ENCODE measurements around the gene GLIPR1L2. TPM values are rescaled to one million over a fixed set of nuclear protein-coding genes. Genes with fewer than 3 reads are reported as not detected.
A peak's percentile ranks its signal among the peaks of the same experiment; 100 is the strongest.
"Not testable (repeated sequence)": the region's sequence is repeated elsewhere in the genome, so short reads cannot be mapped to it uniquely, and the experiment has no call there.

Gene GLIPR1L2
- 0.29 and 0.64 TPM in 2 replicates for total RNA-seq
- long read RNA-seq, partial matches to known transcripts = 0 of 1 reads
- long read RNA-seq, other reads (novel, unspliced or antisense) = 0 of 1 reads

GRCh38 chr12:75390899-75391538 is at the start of gene GLIPR1L2:
TSS of gene GLIPR1L2 (plus strand) at chr12:75391089. CDS start at chr12:75391117, 28 bp downstream.
- peak; percentile 96 for DNase-seq (ENCODE audit: low spot score, unreplicated experiment)
- Mint-ChIP-seq H3K4me3 (ENCODE audit: low read depth) (peak within 1 kb of the TSS; percentile 87), H3K4me1 (ENCODE audit: low read depth) (peaks cover 18% of the 10 kb centered on the region), H3K36me3 (ENCODE audit: insufficient read depth) (peaks cover 4% of the 10 kb centered on the region), H3K27ac (peak within 1 kb of the TSS; percentile 98), H3K9me3 (ENCODE audit: low read depth) (peaks cover 3% of the 10 kb centered on the region), H3K27me3 (no peaks in the 10 kb centered on the region)
- peak; percentile 87 for TF ChIP-seq CTCF (IDR thresholded peaks at IDR 0.05; ENCODE audit: unreplicated experiment)

GRCh38 chr12:75341873-75342272 is 49.0 kb upstream of the GLIPR1L2 start:
- no peaks in the 10 kb centered on the region for H3K27me3 Mint-ChIP-seq
- H3K4me1 Mint-ChIP-seq (ENCODE audit: low read depth) = no peaks in the 10 kb centered on the region
- no peak for DNase-seq (ENCODE audit: low spot score, unreplicated experiment)
- no peak overlapping the region for H3K4me3 Mint-ChIP-seq (ENCODE audit: low read depth)
- TF ChIP-seq CTCF (IDR thresholded peaks at IDR 0.05; ENCODE audit: unreplicated experiment) = no peak
- no peak overlapping the region for H3K27ac Mint-ChIP-seq
- H3K36me3 Mint-ChIP-seq (ENCODE audit: insufficient read depth) = peaks cover 1% of the 10 kb centered on the region
- peaks cover 4% of the 10 kb centered on the region for H3K9me3 Mint-ChIP-seq (ENCODE audit: low read depth)

- no peak overlapping the region for H3K4me3 Mint-ChIP-seq (ENCODE audit: low read depth)
- no peak for DNase-seq (ENCODE audit: low spot score, unreplicated experiment)
Observed at GRCh38 chr12:75345531-75345930, 45.4 kb upstream of the GLIPR1L2 start.

GRCh38 chr12:75346215-75346614 is 44.7 kb upstream of the GLIPR1L2 start:
- H3K4me3 Mint-ChIP-seq (ENCODE audit: low read depth); H3K9me3 Mint-ChIP-seq (ENCODE audit: low read depth); DNase-seq (ENCODE audit: low spot score, unreplicated experiment); H3K36me3 Mint-ChIP-seq (ENCODE audit: insufficient read depth); H3K27me3 Mint-ChIP-seq; H3K27ac Mint-ChIP-seq; H3K4me1 Mint-ChIP-seq (ENCODE audit: low read depth): not testable (repeated sequence)

More at GRCh38 chr12:75345531-75345930, 45.4 kb upstream of the GLIPR1L2 start:
- no peak for TF ChIP-seq CTCF (IDR thresholded peaks at IDR 0.05; ENCODE audit: unreplicated experiment)
- H3K36me3 Mint-ChIP-seq (ENCODE audit: insufficient read depth) = peaks cover 1% of the 10 kb centered on the region
- no peaks in the 10 kb centered on the region for H3K4me1 Mint-ChIP-seq (ENCODE audit: low read depth)
- no peaks in the 10 kb centered on the region for H3K27me3 Mint-ChIP-seq
- H3K27ac Mint-ChIP-seq = no peak overlapping the region
- H3K9me3 Mint-ChIP-seq (ENCODE audit: low read depth) = peaks cover 4% of the 10 kb centered on the region

GRCh38 chr12:75349946-75350345 is 40.9 kb upstream of the GLIPR1L2 start:
- Mint-ChIP-seq H3K27ac (no peak overlapping the region), H3K36me3 (ENCODE audit: insufficient read depth) (peaks cover 6% of the 10 kb centered on the region), H3K9me3 (ENCODE audit: low read depth) (peaks cover 26% of the 10 kb centered on the region), H3K4me3 (ENCODE audit: low read depth) (no peak overlapping the region), H3K27me3 (no peaks in the 10 kb centered on the region), H3K4me1 (ENCODE audit: low read depth) (peaks cover 2% of the 10 kb centered on the region)
- no peak for TF ChIP-seq CTCF (IDR thresholded peaks at IDR 0.05; ENCODE audit: unreplicated experiment)
- DNase-seq (ENCODE audit: low spot score, unreplicated experiment) = no peak

- no peaks in the 10 kb centered on the region for H3K27me3 Mint-ChIP-seq
- no peak for DNase-seq (ENCODE audit: low spot score, unreplicated experiment)
- peaks cover 6% of the 10 kb centered on the region for H3K36me3 Mint-ChIP-seq (ENCODE audit: insufficient read depth)
- peaks cover 2% of the 10 kb centered on the region for H3K4me1 Mint-ChIP-seq (ENCODE audit: low read depth)
- H3K27ac Mint-ChIP-seq = no peak overlapping the region
- TF ChIP-seq CTCF (IDR thresholded peaks at IDR 0.05; ENCODE audit: unreplicated experiment) = no peak
- no peak overlapping the region for H3K4me3 Mint-ChIP-seq (ENCODE audit: low read depth)
- H3K9me3 Mint-ChIP-seq (ENCODE audit: low read depth) = peaks cover 30% of the 10 kb centered on the region
Observed at GRCh38 chr12:75350413-75350812, 40.5 kb upstream of the GLIPR1L2 start.
